GM19468 (cell line): Measurements from ENCODE around the gene GPR137B.

Experiments used
- ATAC-seq: cut with Tn5 transposase; IDR thresholded peaks from one replicate; pipeline ENCODE4 v1.9.1; 2021; ENCODE audit warnings: mild to moderate bottlenecking, moderate library complexity, moderate number of reproducible peaks; ENCODE audit not compliant: unreplicated experiment; ENCODE audit errors: extremely low read depth

GPR137B gene

GRCh38 chr1:236113324-236114032 lies 28.9 kb upstream of the GPR137B start:
- no peak for ATAC-seq

GRCh38 chr1:236114076-236114747 lies 28.1 kb upstream of the GPR137B start:
- ATAC-seq: no peak

DNA sequence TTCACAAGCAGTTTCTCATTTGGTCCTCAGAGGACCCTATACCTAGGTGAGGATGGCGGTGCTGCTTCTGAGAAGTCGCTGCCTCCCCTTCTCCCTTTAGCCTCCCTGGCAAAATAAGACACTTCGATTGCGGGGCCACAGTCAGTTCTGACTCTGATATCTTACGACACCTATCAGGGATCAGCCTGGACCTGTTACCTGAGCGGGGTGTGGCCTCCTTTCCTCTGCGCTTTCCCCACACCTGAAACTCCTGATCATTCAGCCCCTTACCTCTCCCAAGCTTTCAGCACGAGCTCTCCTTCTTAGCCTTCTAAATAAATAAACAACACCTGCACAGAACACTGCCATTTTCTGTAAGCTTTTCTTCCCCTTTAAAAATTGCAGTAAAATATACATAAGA lies 24.6 kb upstream of the GPR137B start:
- no peak for ATAC-seq

DNA sequence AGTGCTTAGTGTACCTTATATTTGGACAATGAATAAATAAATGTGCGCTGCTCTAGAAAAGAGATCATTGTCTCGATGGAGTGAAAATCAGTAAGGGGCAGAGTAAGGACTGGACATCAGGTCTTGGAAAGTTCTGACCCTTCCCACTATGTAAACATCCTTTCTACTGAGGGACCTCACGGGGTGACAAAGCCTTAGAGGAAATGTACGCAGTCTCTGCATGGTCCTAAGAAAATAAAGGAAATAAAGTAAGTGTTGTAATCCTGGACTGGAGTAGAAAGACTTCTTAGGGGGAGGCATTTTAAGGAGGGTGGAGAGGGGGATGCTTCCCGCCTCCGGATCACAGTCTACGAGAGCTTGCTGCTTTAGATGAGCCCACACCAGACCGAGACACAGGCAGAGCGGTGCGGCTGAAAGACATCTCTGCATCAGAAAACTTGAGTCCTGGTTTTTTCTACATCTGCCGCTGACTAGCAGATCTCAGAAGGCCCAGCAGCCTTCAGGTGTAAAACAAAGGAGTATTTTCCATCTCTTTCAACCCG lies 22.3 kb upstream of the GPR137B start:
- no peak for ATAC-seq

GRCh38 chr1:236120721-236121153 lies 21.6 kb upstream of the GPR137B start:
- peak; percentile 55 for ATAC-seq

DNA sequence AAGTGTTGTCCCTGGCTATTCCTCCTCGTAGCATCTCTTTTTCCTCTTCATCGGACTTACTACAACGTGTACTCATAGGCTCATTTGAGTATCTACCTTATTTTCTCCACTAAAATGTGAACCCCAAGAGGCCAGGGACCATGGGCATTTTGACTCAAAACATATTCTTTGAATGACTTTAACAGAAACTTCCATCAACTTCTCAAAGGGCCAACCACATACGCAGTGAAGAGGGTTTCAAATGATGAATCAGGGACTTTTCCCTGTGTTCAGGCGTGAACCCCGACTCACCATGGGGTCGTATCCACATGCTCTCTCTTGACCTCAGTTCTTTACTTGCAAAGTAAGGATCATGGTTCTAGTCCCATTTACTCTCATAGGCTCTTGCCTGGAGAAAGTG lies 20.2 kb upstream of the GPR137B start:
- no peak for ATAC-seq

DNA sequence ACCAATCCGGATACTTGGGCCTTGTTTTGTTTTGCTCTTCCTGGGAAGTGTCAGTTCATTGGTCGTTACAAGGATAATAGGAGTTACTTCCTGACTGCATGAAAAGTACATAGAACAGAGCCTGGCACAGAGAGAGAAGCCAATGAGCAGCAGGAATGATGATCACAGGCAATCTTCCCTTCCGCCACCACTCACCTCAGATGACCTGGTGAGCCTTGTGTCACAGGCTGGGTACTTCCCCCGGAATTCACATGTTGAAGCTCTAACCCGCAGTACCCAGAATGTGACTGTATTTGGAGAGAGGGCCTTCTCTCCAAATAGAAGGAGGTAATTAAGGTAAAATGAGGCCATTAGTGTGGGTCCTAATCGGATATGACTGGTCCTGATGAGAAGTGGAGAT lies 18.8 kb upstream of the GPR137B start:
- no peak for ATAC-seq

GRCh38 chr1:236124965-236125364 lies 17.4 kb upstream of the GPR137B start:
- no peak for ATAC-seq

DNA sequence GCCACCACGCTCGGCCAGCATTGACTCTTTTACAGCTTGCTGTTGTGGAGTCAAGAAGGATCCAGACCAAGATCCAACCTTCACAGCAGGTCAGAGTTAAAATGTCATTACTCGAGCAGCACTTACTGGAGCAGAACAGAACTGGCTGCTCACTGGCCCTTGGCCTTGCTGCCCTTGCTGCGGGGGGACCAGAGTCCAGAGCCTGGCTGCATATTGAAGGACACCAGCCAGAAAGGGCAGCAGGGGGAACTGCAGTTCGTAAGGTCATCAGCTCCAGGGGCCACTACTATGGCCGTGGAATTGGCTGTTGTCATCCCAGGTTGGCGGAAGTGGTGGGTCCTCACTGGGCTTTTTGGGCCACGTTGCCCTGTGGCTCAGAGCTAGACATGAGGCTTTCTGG lies 15.3 kb upstream of the GPR137B start:
- no peak for ATAC-seq

GRCh38 chr1:236128646-236129178 lies 13.6 kb upstream of the GPR137B start:
- no peak for ATAC-seq

GRCh38 chr1:236129306-236129705 lies 13.0 kb upstream of the GPR137B start:
- no peak for ATAC-seq

GRCh38 chr1:236130372-236130771 lies 12.0 kb upstream of the GPR137B start:
- ATAC-seq: no peak

- ATAC-seq: no peak
Observed at GRCh38 chr1:236131916-236132315, 10.4 kb upstream of the GPR137B start.

GRCh38 chr1:236132420-236133046 lies 9.8 kb upstream of the GPR137B start:
- ATAC-seq: no peak

DNA sequence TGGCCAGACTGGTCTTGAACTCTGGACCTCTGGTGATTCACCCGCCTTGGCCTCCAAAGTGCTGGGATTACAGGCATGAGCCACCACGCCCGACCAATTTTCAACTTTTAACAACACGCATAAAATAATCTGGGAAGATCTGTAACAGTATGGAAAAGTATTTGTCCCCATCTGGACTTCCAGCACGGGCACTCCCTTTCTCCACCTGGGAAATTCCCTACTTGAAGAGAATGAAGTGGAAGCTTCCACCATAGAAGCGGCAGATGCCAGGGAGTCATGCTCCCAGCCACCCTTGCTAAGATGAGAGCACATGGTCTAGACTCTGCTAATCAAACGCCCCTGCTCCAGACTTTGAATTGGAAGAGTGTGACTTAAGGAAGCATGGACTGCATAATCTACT lies 9.0 kb upstream of the GPR137B start:
- ATAC-seq: no peak

DNA sequence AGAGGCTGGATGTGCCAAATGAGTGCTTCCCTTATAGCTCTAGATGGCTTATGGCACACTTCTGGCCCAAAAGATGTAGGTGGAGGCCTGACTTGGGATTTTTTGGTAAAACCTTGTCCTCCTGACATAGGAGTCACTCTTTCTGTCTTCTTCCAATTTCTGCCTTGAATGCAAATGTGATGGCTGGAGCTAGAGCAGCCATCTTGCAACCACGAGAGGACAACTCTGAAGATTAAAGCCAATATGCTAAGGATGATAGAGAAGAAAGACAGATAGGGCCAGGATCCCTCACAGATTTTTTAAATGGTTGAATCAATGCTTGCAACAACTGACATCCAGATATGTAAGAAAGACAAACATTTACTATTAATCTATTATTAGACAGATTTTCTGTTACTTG lies 8.5 kb upstream of the GPR137B start:
- no peak for ATAC-seq

DNA sequence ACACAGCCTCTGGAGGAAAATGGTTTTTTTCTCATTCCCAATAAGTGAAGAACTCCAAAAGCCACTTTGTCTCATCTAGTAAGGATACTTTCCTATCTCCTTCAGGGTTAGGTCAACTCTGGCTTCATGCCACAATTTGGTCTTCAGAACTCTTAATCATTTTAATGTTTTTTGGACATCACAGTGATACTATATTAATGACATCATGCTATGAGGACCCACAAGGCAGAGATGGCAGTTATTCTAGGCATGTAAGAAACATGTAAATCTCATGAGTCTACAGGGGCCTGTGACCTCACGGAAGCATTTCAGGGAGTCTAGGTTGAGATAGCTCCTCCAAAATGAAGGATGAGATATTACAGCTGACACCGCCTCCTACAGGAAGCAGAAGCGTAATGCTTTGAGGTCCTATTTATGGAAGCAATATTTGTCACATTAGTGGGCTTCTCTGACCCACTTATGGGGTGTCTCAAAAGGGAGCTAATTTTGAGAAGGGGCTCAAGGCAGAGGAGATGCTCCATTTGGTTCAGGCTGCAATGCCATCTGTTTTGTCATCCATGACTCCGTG lies 5.0 kb upstream of the GPR137B start:
- ATAC-seq: no peak

DNA sequence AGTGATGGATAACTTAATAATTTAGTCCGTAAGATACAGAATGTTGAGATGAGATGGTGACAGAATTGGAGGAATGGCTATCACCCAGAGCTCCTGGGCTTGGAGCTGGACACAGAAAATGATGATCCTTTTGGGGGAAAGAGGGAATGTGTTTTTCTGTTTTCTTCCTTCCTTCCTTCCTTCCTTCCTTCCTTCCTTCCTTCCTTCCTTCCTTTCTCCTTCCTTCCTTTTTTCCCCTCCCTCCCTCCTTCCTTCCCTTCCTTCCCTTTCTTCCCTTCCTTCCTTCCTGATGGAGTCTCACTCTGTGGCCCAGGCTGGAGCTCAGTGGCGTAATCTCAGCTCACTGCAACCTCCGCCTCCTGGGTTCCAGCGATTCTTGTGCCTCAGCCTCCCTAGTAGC lies 2.8 kb upstream of the GPR137B start:
- ATAC-seq: no peak

GRCh38 chr1:236140705-236141446 lies 1.5 kb upstream of the GPR137B start:
- no peak for ATAC-seq
